OCI-M1 (cell line): ENCODE data around the gene ACACA.

ENCODE experiments used
- DNase-seq: peaks from one replicate; lab custom pipeline; 2025; lab: John Stamatoyannopoulos, UW

The ACACA gene

DNA sequence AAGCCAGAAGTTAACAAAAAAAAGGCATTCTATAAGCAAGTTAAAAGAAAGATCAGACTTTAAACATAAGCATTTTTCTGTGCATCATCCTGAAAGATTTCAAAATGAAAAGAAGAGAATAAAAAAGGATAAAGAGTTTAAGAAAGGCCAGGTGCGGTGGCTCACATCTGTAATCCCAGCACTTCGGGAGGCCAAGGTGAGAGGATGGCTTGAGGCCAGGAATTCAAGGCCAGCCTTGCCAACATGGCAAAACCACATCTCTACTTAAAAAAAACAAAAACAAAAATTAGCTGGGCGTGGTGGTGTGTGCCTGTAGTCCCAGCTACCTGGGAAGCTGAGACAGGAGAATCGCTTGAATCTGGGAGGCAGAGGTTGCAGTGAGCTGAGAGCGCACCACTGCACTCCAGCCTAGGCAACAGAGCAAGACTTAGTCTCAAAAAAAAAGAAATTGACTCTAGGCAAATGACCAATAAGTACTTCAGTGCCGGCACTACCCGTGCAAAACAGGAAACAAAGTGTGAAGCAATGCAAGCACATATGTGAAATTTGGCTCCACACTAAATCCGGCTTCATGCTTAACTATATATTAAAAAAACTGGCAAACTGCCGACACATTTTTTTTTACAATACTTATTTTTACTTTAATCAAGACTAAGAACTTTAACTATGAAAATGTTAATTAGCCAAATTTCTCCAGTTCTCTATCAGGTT is 114.1 kb downstream of the ACACA start:
- DNase-seq: no peak

DNA sequence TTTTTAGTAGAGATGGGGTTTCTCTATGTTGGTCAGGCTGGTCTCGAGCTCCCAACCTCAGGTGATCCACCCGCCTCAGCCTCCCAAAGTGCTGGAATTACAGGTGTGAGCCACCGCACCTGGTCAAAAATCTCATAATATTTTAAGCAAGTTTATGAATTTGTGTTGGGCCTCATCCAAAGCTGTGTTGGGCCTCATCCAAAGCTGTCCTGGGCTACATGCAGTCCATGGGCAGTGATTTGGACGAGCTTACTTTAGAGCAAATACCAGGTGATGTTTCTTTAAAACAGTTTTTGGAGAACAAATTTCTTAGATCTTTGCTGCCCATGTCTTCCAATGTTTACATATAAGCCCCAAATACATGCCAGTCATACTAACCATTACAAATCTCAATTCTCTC is 115.3 kb downstream of the ACACA start:
- DNase-seq: no peak

DNA sequence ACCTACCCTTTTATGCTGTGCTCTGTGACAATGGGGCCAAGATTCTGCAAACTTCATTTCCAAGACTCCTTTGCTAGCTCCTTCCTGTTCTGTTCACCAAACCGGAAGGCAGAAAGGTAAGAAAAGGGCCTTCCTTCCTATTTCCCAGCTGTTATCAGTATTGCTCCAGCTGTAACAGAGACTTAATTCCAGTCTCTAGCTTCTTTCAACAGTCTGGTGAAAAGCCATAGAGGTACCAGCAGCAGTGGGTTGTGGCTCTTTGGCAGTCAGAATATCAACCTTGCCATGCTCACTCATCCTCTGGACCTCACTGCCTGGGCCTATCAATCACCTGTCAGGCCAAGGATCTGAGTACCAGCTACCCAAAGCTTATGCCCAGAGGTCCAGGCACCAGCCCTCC is 120.2 kb downstream of the ACACA start:
- DNase-seq: peak; percentile 25

DNA sequence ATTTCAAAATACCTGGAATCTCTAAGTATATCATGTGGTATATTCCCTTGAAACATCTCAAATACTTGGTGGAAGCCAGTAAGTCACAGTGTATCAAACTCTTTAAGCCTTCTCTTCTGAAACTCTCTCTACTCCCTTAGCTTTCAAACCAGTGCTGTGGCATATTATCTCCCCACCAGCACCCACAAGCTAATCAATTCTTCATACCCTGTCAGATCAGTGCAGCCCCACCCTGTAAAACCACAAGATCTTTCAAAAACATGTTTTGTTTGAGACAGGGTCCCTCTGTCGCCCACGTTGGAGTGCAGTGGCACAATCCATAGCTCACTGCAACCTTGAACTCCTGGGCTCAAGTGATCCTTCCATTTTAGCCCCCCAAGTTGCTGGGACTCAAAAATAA is 122.4 kb downstream of the ACACA start:
- peak; percentile 42 for DNase-seq

DNA sequence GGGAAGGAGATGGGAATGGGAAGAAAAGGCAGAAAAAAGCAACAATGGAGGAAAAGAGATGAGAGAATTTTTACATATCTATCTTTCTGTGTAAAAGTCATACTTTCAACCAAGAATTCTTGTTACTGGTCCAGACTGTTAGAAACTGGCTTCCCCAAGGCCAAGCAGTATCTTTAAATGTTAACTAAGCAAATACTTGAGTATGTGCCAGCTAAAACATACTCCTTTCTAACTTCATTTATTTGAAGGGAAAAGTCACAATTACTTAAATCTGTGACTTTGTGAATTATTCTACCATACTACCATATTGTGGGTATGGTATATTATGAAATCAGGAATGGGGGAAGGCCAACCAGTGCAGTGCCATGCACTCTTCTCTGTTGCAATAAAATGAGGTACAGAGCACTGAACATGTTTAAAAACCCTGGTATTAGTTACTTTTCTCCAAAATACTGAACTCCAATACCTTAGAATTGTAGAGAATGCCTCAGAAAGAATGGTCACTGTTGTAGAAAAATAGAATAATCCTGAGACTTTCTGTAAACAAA is 123.1 kb downstream of the ACACA start:
- no peak for DNase-seq

DNA sequence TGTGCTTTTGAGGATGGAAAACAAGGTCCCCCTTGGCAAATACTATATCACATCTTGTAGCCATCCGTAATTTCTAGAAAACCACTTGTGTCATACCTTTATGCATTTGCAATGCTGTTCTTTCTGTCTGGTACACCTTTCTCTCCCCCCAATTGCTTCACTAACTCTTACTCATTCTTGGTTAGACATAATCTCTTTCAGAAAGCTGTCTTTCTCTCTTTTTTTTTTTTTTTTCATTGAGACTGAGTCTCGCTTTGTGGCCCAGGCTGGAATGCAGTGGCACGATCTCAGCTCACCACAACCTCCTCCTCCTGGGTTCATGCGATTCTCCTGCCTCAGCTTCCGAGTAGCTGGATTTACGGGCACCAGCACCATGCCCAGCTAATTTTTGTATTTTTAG is 125.8 kb downstream of the ACACA start:
- DNase-seq: no peak

DNA sequence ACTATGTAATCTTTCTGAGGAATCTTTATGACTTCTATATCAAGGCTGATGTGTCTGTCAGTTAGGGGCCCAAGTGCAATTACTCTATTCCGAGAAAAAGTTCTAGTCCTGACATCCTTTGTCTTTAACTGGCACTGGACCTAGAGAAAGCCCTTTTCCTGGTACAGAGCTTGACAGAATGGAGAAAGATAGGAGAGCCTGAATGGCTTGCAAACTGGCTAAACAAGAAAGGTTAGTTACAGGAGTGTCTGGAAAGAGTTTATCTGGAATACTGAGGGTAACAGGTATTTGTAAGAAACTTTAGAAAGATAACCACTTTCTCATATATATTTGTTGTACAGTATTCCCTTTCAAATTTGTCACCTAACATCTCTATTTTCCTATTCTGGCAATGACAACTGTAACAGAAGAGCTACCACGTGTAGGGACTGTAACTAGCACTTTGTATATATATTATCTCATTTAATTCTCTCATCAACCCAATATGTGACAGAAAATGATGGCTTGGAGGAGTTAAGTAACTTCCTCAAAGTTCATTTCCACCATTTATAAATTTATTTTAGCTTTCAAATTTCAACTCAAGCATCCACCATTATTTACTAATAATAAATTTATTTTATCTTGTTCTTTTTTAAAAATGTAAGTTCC is 128.3 kb downstream of the ACACA start:
- DNase-seq: no peak

DNA sequence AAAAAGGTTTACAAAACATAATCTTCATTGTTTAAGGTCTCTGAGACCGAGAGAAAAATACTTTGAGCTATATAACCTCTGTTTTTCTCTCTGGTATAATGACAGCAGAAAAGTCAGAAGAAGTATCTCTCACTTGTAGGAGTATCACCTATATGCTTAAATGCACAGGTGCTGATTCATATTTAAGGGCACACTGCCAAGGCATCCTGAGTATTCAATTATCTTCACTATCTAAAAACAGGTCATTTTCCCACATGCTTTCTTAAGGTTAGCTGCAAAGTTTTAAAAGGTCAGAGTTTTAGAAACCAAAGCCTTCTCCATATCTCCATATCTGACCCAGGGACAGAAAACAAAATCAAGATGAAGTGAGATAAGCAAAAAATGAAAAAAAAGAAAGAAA is 130.2 kb downstream of the ACACA start:
- DNase-seq: no peak

DNA sequence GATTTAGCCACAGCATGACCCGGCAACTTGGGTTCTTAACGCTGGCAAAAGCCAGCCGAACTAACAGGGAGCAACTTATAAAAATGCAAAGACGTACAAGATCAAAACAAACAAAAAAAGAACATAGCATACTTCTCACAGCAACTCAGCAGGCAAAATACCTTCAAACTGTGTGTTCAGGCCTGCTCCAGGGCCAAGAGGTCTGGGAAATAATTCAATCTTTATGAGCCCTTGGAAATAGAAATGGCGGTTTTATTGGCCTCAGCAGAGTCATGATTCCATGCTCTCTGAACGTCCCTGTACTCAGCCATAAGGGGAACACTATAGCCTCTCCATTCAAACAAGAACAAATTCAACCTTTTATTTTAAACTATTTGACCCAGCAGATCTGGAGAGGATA is 132.2 kb downstream of the ACACA start:
- no peak for DNase-seq

DNA sequence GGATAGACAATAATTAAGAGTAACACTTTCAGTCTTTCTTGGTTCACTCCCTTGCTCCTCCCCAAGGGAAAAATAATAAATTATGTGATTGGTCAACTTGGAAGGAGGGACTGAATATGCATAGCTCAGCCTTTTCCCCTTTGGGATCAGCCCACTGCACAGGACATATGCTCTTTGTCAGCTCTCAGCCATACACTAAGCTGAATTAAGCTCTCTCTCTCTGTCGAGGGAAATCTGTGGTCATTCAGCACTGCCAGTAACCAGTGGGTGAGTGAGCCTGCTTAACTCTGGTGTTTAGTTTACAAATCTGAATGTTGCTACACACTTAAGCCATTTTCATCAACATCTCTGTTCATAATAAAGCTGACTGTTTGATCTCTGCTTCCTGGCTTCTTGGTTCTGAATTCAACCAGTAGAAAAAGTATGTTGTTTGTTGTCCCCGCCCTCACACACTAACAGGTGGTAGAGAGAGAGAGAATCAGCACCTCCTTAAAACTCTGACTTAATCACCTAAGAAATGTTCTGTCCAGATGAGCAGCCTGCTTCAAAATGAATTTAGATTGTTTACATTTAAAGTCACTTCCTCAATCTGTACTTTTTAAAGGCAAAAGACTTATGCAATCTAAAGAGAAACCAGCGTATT is 133.1 kb downstream of the ACACA start:
- peak; percentile 15 for DNase-seq

DNA sequence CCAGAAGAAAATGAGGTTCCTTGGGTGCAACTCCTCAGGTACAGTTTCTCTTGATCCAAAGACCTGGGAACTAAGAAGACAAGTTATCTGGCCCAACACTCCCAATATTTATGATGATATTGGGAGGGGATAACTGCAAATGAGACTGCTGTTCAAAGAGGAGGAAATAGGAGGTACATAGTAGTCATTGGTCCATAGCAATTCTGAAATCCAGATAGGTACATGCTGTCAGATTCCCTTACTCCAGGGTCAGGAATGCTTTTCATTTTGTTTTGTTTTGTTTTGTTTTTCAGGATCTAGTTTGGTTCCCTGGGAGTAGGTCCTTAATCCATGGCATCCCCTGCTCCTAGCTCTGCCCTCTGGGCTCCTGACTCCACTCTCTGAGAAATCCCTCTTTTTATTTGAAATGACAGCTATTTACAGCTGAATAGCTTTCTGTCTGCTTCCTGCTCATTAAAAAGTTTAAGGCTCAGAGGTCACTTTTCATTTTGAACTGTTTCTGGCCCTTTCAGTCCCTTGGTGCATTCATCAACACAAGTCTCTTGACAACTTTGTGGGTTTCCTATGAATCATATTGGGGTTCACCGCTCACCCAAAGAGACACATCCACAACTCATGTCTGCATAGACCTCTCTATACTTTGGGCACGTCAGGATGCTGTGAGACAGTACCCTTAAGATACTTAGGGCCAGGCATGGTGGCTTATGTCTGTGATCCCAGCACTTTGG is 141.0 kb downstream of the ACACA start:
- no peak for DNase-seq

DNA sequence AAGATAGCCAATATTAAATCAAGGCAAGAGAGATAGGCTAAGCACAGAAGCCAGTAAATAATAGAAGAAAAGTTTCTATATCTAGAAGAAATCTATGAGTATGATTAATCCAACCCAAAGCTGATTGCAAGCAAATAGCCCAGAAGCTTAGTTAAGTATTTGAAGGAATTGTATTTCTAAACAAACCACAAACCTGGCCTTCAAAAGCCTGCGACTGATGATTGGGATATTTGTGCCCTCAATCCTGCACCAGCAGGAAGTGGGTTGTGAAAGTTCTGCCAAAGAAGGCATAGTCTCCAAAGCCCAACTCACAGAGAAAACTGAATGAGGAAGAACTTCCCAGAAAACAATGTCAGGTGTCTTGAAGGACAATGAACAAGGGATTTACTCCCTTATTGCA is 145.3 kb downstream of the ACACA start:
- no peak for DNase-seq

DNA sequence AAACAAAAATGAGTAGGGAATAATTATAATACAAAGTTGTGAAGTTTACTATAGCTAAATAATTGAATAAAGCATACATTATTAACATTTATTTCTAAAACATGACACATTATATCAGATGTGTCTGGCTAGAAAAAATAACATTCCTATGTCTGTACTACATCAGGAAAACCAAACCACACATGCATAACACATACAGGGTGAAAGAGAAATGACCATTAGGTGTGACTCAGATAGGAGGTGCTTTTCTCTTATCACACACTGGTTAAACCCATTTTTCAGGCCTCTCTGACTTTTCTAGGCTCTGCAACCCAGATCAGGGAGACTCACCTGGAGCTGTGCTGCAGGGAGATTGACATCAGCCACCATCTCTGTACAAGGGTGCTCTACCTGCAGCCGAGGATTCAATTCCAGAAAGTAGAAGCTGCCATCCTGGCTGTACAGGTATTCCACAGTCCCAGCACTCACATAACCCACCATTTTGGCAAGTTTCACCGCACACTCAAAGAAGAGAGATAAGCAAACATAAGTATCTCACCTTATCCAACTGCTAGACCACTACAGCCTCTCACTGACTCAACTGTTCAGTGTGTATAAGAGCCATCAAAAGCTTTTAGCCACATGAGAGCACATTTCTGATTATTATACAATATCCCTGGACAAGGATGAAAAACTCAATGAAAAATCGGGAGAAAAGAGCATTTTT is 147.5 kb downstream of the ACACA start:
- no peak for DNase-seq

DNA sequence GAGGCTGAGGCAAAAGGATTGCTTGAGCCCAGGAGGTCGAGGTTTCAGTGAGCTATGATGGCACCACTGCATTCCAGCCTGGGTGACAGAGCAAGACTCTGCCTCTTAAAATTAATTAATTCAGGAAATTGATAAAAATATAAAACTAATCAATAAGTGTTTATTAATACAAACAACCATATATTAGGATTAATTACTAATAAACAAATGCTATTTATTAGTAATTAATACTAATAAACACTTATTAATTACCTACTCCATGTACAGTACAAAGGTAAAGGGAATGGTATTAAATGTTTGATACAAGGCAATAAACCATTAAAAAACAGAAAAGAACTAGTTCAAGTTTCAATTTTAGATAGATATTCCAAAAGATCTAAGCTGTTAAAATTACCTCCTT is 150.0 kb downstream of the ACACA start:
- no peak for DNase-seq

DNA sequence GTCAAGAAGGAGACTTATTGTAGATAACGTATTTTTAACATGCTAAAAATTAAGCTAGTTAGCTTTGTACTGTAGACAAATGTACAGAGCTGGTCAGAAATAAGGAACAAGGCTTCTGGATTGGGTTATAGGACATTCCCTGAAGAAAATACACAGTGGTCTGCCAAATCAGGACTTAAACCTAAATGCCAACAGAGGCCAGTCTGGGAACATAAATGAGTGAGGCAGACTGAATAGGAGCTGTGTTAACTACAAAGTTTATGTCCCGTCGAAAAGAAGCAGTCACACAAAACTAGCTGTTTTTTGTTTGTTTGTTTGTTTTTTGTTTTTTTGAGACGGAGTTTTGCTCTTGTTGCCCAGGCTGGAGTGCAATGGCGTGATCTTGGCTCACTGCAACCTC is 151.2 kb downstream of the ACACA start:
- DNase-seq: no peak

DNA sequence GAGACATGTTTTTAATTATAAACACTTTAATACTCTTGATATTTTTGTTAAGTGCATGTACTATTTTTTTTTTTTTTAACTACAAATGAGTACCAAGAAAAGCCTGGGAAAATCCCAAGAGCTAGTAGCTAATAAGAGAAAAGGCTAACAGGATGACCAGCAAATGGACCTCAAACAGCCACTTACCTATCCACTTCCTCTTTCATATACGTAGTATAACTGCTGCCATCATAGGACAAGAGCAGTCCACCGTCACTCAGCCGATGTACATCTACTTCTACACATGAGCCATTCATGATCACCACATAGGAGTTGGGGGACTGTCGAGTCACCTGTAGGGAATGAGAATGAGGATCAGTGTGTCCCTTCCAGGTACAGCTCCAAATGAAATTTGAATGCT is 158.8 kb downstream of the ACACA start:
- DNase-seq: no peak

DNA sequence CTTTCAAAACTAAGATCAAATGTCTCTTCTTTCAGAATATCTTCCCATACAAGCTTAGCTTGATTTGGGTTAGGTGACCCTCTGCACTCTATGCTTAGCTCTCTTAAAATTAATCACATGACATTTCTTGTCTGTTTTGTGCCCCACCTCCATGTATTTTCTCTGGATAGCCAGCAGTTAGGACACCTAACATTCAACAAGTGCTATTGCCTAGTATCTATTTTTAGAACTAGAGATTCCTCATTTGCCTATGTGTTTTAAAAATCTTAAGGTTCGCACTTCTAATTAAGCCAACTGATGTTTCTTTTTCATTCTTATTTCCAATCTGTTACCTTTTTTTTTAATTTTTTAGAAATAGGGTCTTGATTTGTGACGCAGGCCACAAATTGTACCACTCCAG is 160.6 kb downstream of the ACACA start:
- DNase-seq: no peak

DNA sequence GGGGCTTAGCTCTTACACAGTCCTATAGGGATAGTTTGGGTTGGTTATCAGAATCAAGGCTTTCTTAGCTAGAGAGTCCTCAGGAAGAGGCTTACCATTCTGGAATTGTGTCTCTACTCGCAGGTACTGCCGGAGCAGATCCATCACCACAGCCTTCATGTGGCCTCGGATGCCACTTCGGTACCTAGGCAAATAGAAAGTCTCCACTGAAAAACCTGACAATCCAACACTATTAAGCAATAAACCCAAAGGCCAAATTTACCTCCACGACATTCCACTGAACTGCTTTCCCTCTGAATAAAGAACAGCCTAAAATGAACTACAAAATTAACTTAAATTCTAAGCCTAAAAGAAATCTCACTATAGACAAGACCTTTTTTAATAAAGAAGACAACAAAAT is 166.3 kb downstream of the ACACA start:
- DNase-seq: no peak

DNA sequence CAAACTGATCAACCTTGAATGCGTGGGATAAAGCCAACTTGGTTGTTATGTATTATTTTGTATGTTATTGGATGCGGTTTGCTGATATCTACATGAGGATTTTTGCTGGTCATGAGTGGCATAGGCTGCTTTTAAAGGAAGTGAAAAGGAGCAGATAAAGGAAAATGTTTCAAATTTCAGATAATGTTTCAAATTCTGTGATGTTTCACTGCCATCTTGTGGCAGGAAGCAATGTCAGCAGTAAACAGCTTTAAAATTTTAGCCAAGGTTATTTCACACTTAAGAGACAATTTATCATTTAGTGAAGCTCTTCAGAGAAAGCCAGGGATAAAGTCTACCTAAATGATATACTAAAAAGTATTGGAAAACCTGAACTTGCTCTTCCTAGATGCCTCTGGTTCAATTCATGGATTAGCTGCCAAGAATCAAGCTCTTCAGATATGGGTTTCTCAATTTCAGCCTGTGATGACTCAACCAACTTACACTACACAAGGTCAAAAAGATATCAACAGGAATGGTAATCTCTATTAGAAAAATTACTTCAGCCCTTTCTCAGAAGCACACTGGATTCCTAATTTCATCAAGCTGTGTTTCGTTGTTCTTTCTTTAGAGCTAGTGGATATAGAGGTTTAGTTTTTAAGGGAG is 166.8 kb downstream of the ACACA start:
- DNase-seq: peak; percentile 80

DNA sequence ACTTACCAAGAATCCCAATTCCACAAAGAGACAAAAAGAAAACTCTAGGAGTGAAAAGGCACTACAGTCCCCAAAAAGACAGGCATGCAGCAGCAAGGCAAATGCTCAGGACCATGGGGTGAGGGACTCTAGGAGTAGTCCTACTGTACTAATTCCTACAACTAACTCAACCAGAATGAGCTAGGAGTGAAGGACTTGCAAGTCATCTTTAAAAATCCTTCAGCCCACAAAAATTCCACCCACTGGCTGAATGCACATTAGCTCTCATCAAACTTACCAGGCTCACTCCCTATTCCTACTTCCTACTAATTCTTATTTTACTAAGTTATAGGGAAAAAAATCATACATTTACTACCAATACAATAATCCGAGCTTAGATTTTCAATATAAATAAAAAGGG is 172.5 kb downstream of the ACACA start:
- DNase-seq: no peak

DNA sequence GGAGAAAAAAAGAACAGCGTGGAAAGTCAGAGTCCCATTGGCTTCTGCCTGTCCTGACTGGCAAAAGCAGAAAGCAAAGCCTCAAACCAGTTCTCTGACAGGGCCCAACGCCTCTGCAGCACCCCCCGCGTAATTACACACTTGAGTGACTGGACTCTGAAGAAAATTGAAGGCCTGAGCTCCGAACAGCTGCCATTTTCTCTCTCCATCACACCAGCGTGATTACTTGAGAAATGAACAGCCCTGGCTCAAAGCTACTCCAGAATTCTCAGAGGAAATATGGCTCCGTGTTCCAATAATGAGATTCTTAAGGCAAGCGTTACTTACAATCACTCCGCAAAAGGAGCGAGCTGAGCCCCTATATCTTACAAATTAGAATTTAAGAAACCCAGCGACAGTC is 173.6 kb downstream of the ACACA start:
- no peak for DNase-seq
